ENCODE measurements around the gene DUSP1. TPM values are rescaled to one million over a fixed set of nuclear protein-coding genes. Genes with fewer than 3 reads are reported as not detected.

DUSP1 gene
- total and polyA plus RNA-seq, 9 of the 15 experiments (the other 6 are each of a cell fraction or from before 2014, with no cell fraction given) = 2.1 to 14.2 (median 8.5) TPM

GRCh38 chr5:172748341-172748843 is 22.6 kb downstream of the DUSP1 start (continued):
- TF ChIP-seq CBX2 (IDR thresholded peaks at IDR 0.05; ENCODE audit: insufficient read depth, low read length, poor library complexity, severe bottlenecking) (no peak), NFATC3 (IDR thresholded peaks at IDR 0.05) (no peak), SETDB1 (IDR thresholded peaks at IDR 0.05; ENCODE audit: low read length) (no peak), SMAD2 (IDR thresholded peaks at IDR 0.05; ENCODE audit: low read depth, low read length) (no peak), COPS2 (conservative IDR thresholded peaks at IDR 0.05) (no peak)

GRCh38 chr5:172747471-172747870 is 23.5 kb downstream of the DUSP1 start:
- CTCF ChIA-PET (ENCODE audit: low intra/inter-chr PET ratio) = no interaction called here
- POLR2A ChIA-PET = no interaction called here
- H3K4me2 ChIP-seq (ENCODE audit: insufficient read depth, low read length) = no peak overlapping the region
- peaks cover 4 to 16% of the 10 kb centered on the region in 2 experiments; a peak in 4 of 5 replicates for H3K4me1 ChIP-seq (replicated peaks in 1 of 2; ENCODE audit: control insufficient read depth in 2 of 2, insufficient read depth in 2 of 2, low read length in 2 of 2)
- no peak overlapping the region for H3K9ac ChIP-seq (ENCODE audit: insufficient read depth in 1 of 2, low read depth in 2 of 2, low read length in 2 of 2)
- TF ChIP-seq CBX3 (IDR thresholded peaks at IDR 0.05; ENCODE audit: borderline replicate concordance in 1 of 2, low read length in 2 of 2) = peak in 1 of 2 experiments; percentile 70; a peak in 1 of 3 replicates
- 0 out of 2 replicates have a peak, but pooled peaks have one; percentile 32 for TF ChIP-seq TRIM28 (IDR thresholded peaks at IDR 0.05)
- TF ChIP-seq HMGXB4 (CRISPR knock-in tag; IDR thresholded peaks at IDR 0.05) = no peak
- TF ChIP-seq HLTF (IDR thresholded peaks at IDR 0.05) = 0 out of 2 replicates have a peak, but pooled peaks have one; percentile 40
- peak; percentile 14 to 29; a peak in 1 of 4 replicates for TF ChIP-seq TRIM24 (IDR thresholded peaks at IDR 0.05)
- in situ Hi-C loops (cut with MboI) (no loop called here), intact Hi-C loops (cut with micrococcal nuclease) (no loop called here)
- no TSS peak for BruUV-seq (replicated peaks)
- FAIRE-seq = no peak
- WGBS (ENCODE audit: insufficient coverage, low coverage, missing lambda C conversion rate) = 0% methylated on average over 3 of the region's 3 CpGs
- peaks cover 26 to 38% of the 10 kb centered on the region in 2 experiments for H3K27me3 ChIP-seq (ENCODE audit: control insufficient read depth in 2 of 2, insufficient read depth in 2 of 2, low read length in 2 of 2)
- ATAC-seq = no peak
- no peak for DNase-seq (ENCODE audit: extremely low read depth in 1 of 4, low spot score in 3 of 4)
- H3K9me3 ChIP-seq (replicated peaks; ENCODE audit: control insufficient read depth, insufficient read depth, low read depth, low read length) = peaks cover 5% of the 10 kb centered on the region
- H3K36me3 ChIP-seq (ENCODE audit: control insufficient read depth, insufficient read depth, low read length) = no peaks in the 10 kb centered on the region
- no peak overlapping the region for H3K27ac ChIP-seq (ENCODE audit: extremely low read depth, low read depth, low read length)
- H3K9me1 ChIP-seq (ENCODE audit: control insufficient read depth, insufficient read depth, low read length) = no peaks in the 10 kb centered on the region
- H4K20me1 ChIP-seq (replicated peaks; ENCODE audit: control insufficient read depth, insufficient read depth, low read length) = no peaks in the 10 kb centered on the region
- no peak overlapping the region for H3K4me3 ChIP-seq
- H2AFZ ChIP-seq (ENCODE audit: low read depth, low read length) = no peak overlapping the region
- no peaks in the 10 kb centered on the region for H3K79me2 ChIP-seq (ENCODE audit: control insufficient read depth, insufficient read depth, low read length)
